Stimulated activated CD8-positive, alpha-beta memory T cell treated with anti-CD3 and anti-CD28 coated beads, Interleukin-15, amount 100 ng/mL, for 48 hours (primary cell): ENCODE measurements around the gene LMOD1.
"Not testable (repeated sequence)": the region's sequence is repeated elsewhere in the genome, so short reads cannot be mapped to it uniquely, and the experiment has no call there.

Experiments
- DNase-seq, 2 donors: peaks; one replicate each; pipeline ENCODE4 v3.0.0-alpha.2; 2020; ENCODE audit warnings: low read depth in 2 of 2

Gene LMOD1

GRCh38 chr1:201946224-201946908 is at the start of gene LMOD1:
LMOD1 (minus strand) TSS chr1:201946548; CDS start chr1:201946340, 208 bp downstream.
- no peak for DNase-seq

- no peak for DNase-seq
Observed at GRCh38 chr1:201990427-201990826, 44.1 kb upstream of the LMOD1 start.

GRCh38 chr1:201989354-201990128 is 43.2 kb upstream of the LMOD1 start:
- no peak for DNase-seq

GRCh38 chr1:201988601-201989000 is 42.3 kb upstream of the LMOD1 start:
- no peak for DNase-seq

GRCh38 chr1:201985355-201985754 is 39.0 kb upstream of the LMOD1 start:
- DNase-seq: no peak

GRCh38 chr1:201984446-201984845 is 38.1 kb upstream of the LMOD1 start:
- no peak for DNase-seq

GRCh38 chr1:201983380-201983805 is 37.0 kb upstream of the LMOD1 start:
- DNase-seq: no peak

GRCh38 chr1:201982623-201983379 is 36.5 kb upstream of the LMOD1 start, which contains the start of gene RNPEP:
RNPEP (plus strand) TSS chr1:201982648; CDS start chr1:201982667, 19 bp downstream.
- DNase-seq: peak; percentile 19 to 40

GRCh38 chr1:201982082-201982622 is 35.8 kb upstream of the LMOD1 start:
- peak; percentile 64 to 71 for DNase-seq

- no peak for DNase-seq
Observed at GRCh38 chr1:201970334-201971159, 24.2 kb upstream of the LMOD1 start.

GRCh38 chr1:201968202-201968925 is 22.0 kb upstream of the LMOD1 start:
- no peak for DNase-seq

- DNase-seq: no peak
Observed at GRCh38 chr1:201966171-201966570, 19.8 kb upstream of the LMOD1 start.

GRCh38 chr1:201964261-201964660 is 17.9 kb upstream of the LMOD1 start:
- no peak for DNase-seq

GRCh38 chr1:201962382-201962781 is 16.0 kb upstream of the LMOD1 start:
- not testable (repeated sequence) for DNase-seq

- no peak for DNase-seq
Observed at GRCh38 chr1:201958348-201958747, 12.0 kb upstream of the LMOD1 start.

GRCh38 chr1:201955729-201956143 is 9.4 kb upstream of the LMOD1 start:
- no peak for DNase-seq

GRCh38 chr1:201955009-201955728 is 8.8 kb upstream of the LMOD1 start, which contains the start of gene TIMM17A:
TIMM17A (plus strand) TSS chr1:201955503; CDS start chr1:201955527, 24 bp downstream.
- DNase-seq: peak; percentile 93 to 95

GRCh38 chr1:201954263-201955008 is 8.1 kb upstream of the LMOD1 start:
- no peak for DNase-seq

GRCh38 chr1:201949491-201949890 is 3.1 kb upstream of the LMOD1 start:
- no peak for DNase-seq
